Effector memory CD8-positive, alpha-beta T cell (primary cell): ENCODE measurements around the gene MTA3.
A peak's percentile ranks its signal among the peaks of the same experiment; 100 is the strongest.
"Not testable (repeated sequence)": the region's sequence is repeated elsewhere in the genome, so short reads cannot be mapped to it uniquely, and the experiment has no call there.

ENCODE experiments used
- ATAC-seq: fragments of 150-1000 bp; cut with Tn5 transposase; replicated peaks from 2 replicates; pipeline ENCODE4 v1.10.0; 2021; ENCODE audit warnings: mild to moderate bottlenecking, moderate library complexity
- DNase-seq, 3 experiments: peaks; one replicate each; pipeline ENCODE4 v3.0.0; 2021
- H3K27ac Mint-ChIP-seq, 2 donors: one replicate each; pipeline ENCODE4 v1.8.0; 2022; ENCODE audit warnings: mild to moderate bottlenecking in 2 of 2, mixed read lengths in 2 of 2, moderate library complexity in 2 of 2
- H3K27me3 Mint-ChIP-seq, 2 donors: one replicate each; pipeline ENCODE4 v1.8.0; 2022; ENCODE audit warnings: mixed read lengths in 2 of 2
- H3K36me3 Mint-ChIP-seq: one replicate; pipeline ENCODE4 v1.8.0; 2022; ENCODE audit warnings: mild to moderate bottlenecking, moderate library complexity, mixed read lengths; ENCODE audit not compliant: insufficient read depth
- H3K4me1 Mint-ChIP-seq, 2 donors: one replicate each; pipeline ENCODE4 v1.8.0; 2022; ENCODE audit warnings: low read depth in 2 of 2, mixed read lengths in 2 of 2
- H3K4me3 Mint-ChIP-seq, 2 donors: one replicate each; pipeline ENCODE4 v1.8.0; 2022; ENCODE audit warnings: mild to moderate bottlenecking in 2 of 2, mixed read lengths in 2 of 2, moderate library complexity in 2 of 2
- H3K9me3 Mint-ChIP-seq, 2 donors: one replicate each; pipeline ENCODE4 v1.8.0; 2022; ENCODE audit warnings: mixed read lengths in 2 of 2

MTA3 gene

GRCh38 chr2:42639340-42640077 is 71.1 kb downstream of the MTA3 start:
- no peaks in the 10 kb centered on the region for H3K9me3 Mint-ChIP-seq
- no peak overlapping the region for H3K4me3 Mint-ChIP-seq
- DNase-seq (no peak), ATAC-seq (no peak)
- no peak overlapping the region for H3K27ac Mint-ChIP-seq
- H3K4me1 Mint-ChIP-seq, result no peaks in the 10 kb centered on the region
- no peaks in the 10 kb centered on the region for H3K27me3 Mint-ChIP-seq
- peaks cover under 1% of the 10 kb centered on the region for H3K36me3 Mint-ChIP-seq

GRCh38 chr2:42640261-42640660 is 71.8 kb downstream of the MTA3 start:
- no peak for ATAC-seq
- H3K36me3 Mint-ChIP-seq, result peaks cover 5% of the 10 kb centered on the region

GRCh38 chr2:42642371-42642770 is 73.9 kb downstream of the MTA3 start:
- H3K27me3 Mint-ChIP-seq, ATAC-seq, H3K9me3 Mint-ChIP-seq, DNase-seq, H3K4me3 Mint-ChIP-seq, H3K4me1 Mint-ChIP-seq, H3K36me3 Mint-ChIP-seq: not testable (repeated sequence)
- peak overlapping the region in 1 of 2 donors; percentile 22 for H3K27ac Mint-ChIP-seq

More at GRCh38 chr2:42640261-42640660, 71.8 kb downstream of the MTA3 start:
- Mint-ChIP-seq H3K27me3 (no peaks in the 10 kb centered on the region), H3K27ac (no peak overlapping the region), H3K4me1 (no peaks in the 10 kb centered on the region), H3K9me3 (no peaks in the 10 kb centered on the region), H3K4me3 (no peak overlapping the region)
- DNase-seq, result no peak

GRCh38 chr2:42645551-42645950 is 77.1 kb downstream of the MTA3 start:
- Mint-ChIP-seq H3K27me3 (no peaks in the 10 kb centered on the region), H3K36me3 (peaks cover 5% of the 10 kb centered on the region), H3K27ac (no peak overlapping the region), H3K4me3 (no peak overlapping the region), H3K9me3 (no peaks in the 10 kb centered on the region), H3K4me1 (no peaks in the 10 kb centered on the region)
- DNase-seq, result no peak
- no peak for ATAC-seq

GRCh38 chr2:42648796-42649195 is 80.4 kb downstream of the MTA3 start:
- Mint-ChIP-seq H3K36me3 (peaks cover 5% of the 10 kb centered on the region), H3K27ac (no peak overlapping the region), H3K27me3 (no peaks in the 10 kb centered on the region), H3K4me1 (peaks cover 3 to 4% of the 10 kb centered on the region in 2 donors), H3K4me3 (no peak overlapping the region), H3K9me3 (no peaks in the 10 kb centered on the region)
- ATAC-seq, result no peak
- no peak for DNase-seq

- Mint-ChIP-seq H3K36me3 (no peaks in the 10 kb centered on the region), H3K4me1 (peaks cover 3 to 8% of the 10 kb centered on the region in 2 donors), H3K4me3 (no peak overlapping the region), H3K27ac (no peak overlapping the region), H3K9me3 (no peaks in the 10 kb centered on the region), H3K27me3 (no peaks in the 10 kb centered on the region)
- ATAC-seq, result no peak
- DNase-seq, result no peak
Observed at GRCh38 chr2:42651057-42651456, 82.6 kb downstream of the MTA3 start.

GRCh38 chr2:42652086-42652485 is 83.7 kb downstream of the MTA3 start:
- H3K9me3 Mint-ChIP-seq, result no peaks in the 10 kb centered on the region
- no peaks in the 10 kb centered on the region for H3K27me3 Mint-ChIP-seq
- peak overlapping the region; percentile 22 to 54 for H3K4me3 Mint-ChIP-seq
- peak overlapping the region; percentile 46 to 49 for H3K27ac Mint-ChIP-seq
- DNase-seq, result no peak
- peaks cover 3 to 8% of the 10 kb centered on the region in 2 donors for H3K4me1 Mint-ChIP-seq
- H3K36me3 Mint-ChIP-seq, result no peaks in the 10 kb centered on the region
- no peak for ATAC-seq

GRCh38 chr2:42653039-42653438 is 84.6 kb downstream of the MTA3 start:
- H3K4me1 Mint-ChIP-seq, result peaks cover 3 to 8% of the 10 kb centered on the region in 2 donors
- ATAC-seq (no peak), DNase-seq (no peak)
- H3K27me3 Mint-ChIP-seq, result no peaks in the 10 kb centered on the region
- no peak overlapping the region for H3K4me3 Mint-ChIP-seq
- H3K36me3 Mint-ChIP-seq, result no peaks in the 10 kb centered on the region
- no peak overlapping the region for H3K27ac Mint-ChIP-seq
- H3K9me3 Mint-ChIP-seq, result no peaks in the 10 kb centered on the region

GRCh38 chr2:42653908-42654445 is 85.5 kb downstream of the MTA3 start:
- no peak overlapping the region for H3K4me3 Mint-ChIP-seq
- H3K4me1 Mint-ChIP-seq, result peaks cover 3 to 8% of the 10 kb centered on the region in 2 donors
- H3K27me3 Mint-ChIP-seq, result no peaks in the 10 kb centered on the region
- H3K36me3 Mint-ChIP-seq, result no peaks in the 10 kb centered on the region
- no peak overlapping the region for H3K27ac Mint-ChIP-seq
- DNase-seq, result no peak
- no peak for ATAC-seq
- H3K9me3 Mint-ChIP-seq, result no peaks in the 10 kb centered on the region

GRCh38 chr2:42658306-42658705 is 89.9 kb downstream of the MTA3 start:
- H3K4me1 Mint-ChIP-seq, result peaks cover 2 to 8% of the 10 kb centered on the region in 2 donors
- no peak overlapping the region for H3K27ac Mint-ChIP-seq
- H3K9me3 Mint-ChIP-seq, result no peaks in the 10 kb centered on the region
- no peak overlapping the region for H3K4me3 Mint-ChIP-seq
- no peak for ATAC-seq
- H3K27me3 Mint-ChIP-seq, result no peaks in the 10 kb centered on the region
- DNase-seq, result no peak
- H3K36me3 Mint-ChIP-seq, result peaks cover 6% of the 10 kb centered on the region

GRCh38 chr2:42659609-42660008 is 91.2 kb downstream of the MTA3 start:
- no peaks in the 10 kb centered on the region for H3K9me3 Mint-ChIP-seq
- H3K27ac Mint-ChIP-seq, result no peak overlapping the region
- ATAC-seq (no peak), DNase-seq (no peak)
- peaks cover 8% of the 10 kb centered on the region for H3K36me3 Mint-ChIP-seq
- peaks cover 3 to 4% of the 10 kb centered on the region in 2 donors for H3K4me1 Mint-ChIP-seq
- H3K27me3 Mint-ChIP-seq, result no peaks in the 10 kb centered on the region
- no peak overlapping the region for H3K4me3 Mint-ChIP-seq

- DNase-seq (peak; percentile 22 to 40 (median 28)), ATAC-seq (peak; percentile 71)
- Mint-ChIP-seq H3K27ac (peak overlapping the region in 1 of 2 donors; percentile 65), H3K4me1 (peaks cover 3% of the 10 kb centered on the region in 2 donors), H3K4me3 (no peak overlapping the region), H3K36me3 (peaks cover 8% of the 10 kb centered on the region), H3K9me3 (no peaks in the 10 kb centered on the region), H3K27me3 (no peaks in the 10 kb centered on the region)
Observed at GRCh38 chr2:42663106-42663780, 94.8 kb downstream of the MTA3 start.

GRCh38 chr2:42663828-42664227 is 95.4 kb downstream of the MTA3 start:
- Mint-ChIP-seq H3K27ac (no peak overlapping the region), H3K27me3 (no peaks in the 10 kb centered on the region), H3K9me3 (no peaks in the 10 kb centered on the region), H3K36me3 (peaks cover 8% of the 10 kb centered on the region), H3K4me3 (no peak overlapping the region), H3K4me1 (peaks cover 3% of the 10 kb centered on the region in 2 donors)
- DNase-seq, result no peak
- ATAC-seq, result no peak
